NCI-H1436 treated with DMSO at 0.1 percent for 48 hours (cell line): ENCODE data around the gene LGR6.

ENCODE experiments used
- DNase-seq: peaks from one replicate; lab custom pipeline; 2025; lab: John Stamatoyannopoulos, UW

The LGR6 gene

DNA sequence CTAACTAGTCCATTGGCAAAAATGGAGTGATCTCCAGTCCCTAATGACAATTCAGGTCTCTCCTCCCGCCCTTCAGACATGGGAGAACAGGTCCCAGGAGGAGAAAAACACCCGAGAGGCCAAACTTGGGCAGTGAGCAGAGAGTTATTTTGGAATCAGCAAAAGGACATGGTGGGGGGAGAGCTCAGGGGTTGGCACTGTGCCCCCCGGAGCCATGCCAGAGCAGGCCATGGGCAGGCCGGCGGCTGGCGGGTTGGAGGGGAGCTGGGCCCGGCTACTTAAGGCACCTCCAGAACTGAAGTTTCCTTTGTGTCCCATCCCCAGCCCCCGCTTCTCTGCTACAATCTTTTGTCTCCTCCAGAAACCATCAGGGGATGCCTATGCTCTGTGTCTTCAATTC lies 7.1 kb downstream of the LGR6 start:
- DNase-seq = no peak

DNA sequence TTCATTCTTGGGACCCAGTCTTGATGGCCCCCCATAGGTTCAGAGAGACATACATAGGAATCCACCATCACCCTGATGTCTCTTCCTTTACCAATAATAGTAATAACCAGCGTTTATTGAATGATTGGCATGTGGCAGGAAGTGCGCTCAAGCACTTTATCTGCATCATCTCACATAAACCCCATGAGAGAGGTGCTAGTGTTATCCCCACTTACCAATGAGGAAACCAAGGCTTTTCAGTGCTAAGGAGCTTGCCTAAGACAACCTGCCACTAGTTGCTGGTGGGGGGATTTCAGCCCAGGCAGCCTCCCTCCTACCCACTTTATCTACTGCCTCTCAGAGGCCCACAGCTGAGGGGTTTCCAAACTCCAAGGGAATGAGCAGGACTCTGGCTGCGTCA lies 7.7 kb downstream of the LGR6 start:
- no peak for DNase-seq

DNA sequence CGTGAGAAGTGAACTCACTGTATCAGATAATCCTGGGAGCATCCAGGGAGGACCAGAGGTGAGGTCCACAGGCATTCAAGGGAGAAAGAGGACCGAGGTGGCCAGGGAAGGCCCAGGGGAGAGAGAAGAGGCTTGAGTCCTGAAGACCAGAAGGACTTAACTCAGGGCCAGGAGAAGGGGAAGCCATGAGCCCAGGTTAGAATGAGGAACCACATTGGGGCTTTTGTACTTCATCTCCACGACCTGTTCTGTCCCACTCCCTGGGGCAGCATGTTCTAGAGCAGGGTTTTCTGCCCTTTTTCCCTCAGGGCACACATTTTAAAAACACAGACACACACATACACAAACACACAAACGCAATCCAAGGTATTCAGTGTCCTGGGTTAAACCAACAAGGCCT lies 8.4 kb downstream of the LGR6 start:
- DNase-seq = no peak

DNA sequence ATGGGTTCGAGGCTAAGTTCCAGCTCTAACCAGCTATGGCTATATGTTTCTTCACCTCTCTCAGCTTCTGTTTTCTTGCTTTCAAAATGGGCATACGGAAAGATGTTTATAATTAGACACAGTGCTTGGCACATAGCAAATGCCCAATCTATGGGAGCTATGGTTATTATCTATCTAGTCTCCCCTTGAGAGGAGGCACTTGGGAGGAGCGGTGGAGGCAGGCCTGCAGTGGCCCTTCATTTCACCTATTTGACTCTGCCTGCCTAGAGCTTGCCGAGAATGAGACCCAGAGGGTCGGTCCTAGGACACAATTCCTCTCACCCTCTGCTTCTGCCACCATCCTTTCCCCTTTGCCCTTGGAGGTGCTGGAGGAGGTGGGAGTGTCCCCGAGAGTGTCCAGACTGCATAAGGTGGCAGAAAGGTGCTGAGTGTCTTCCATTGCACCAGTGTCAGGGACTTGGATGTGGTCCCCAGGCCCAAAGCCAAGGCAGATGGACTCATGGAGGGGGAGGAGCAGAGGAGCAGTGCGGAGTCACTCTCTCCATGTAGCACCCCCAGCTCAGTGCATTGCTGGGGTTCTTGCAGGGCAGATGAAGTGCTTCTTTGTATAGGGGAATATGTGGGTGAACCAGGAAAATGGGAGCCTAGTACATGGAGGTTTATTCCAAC lies 9.0 kb downstream of the LGR6 start:
- no peak for DNase-seq

DNA sequence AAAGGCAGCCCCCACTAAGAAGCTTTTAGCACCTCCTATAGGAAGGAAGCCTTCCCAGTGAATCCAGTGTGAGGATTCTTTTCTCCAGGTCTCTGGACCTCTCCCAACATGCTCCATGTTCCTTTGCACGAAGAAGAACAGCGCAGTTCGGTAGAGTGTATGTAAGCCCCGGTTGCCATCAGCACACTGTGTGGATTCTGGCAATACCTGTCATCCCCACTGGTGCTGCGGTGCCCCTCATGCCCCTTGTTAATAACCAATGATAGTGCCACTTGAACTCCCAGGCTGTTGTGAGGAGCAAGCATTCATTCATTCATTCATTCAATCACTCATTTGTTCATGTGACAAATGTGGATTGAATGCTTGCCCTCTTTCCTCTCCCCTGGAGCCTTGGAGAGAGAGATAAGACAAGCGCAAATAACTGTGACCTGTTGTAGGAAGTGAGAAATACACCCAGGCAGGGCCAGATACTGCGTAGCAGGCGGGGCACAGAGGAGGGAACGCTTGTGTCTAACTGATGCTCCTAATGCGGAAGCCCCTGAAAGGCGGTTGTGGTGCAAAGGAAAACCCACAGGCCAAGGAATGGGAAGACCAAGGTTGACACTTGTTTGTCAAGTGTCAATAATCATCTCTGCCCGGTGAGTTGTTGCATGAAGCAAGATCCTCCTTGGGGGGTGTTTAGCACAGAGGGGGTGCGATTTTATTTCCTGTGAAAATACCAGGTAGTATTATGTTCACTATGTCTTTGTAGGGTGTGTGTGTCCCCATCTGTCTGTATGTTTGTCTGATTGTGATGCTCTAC lies 9.8 kb downstream of the LGR6 start:
- no peak for DNase-seq

DNA sequence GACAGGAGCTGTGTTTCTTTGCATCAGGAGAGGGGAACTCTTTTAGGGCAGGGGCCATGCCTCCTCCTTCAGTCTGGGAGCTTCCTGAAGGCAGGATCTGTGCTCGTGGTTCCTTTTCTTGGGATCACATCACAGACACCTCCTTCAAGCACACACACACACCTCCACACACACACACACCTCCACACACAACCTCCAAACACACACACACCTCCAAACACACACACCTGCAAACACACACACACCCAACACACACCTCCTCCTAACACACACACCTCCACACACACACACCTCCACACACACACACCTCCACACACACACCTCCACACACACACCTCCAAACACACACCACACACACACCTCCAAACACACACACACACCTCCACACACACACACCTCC lies 10.5 kb downstream of the LGR6 start:
- DNase-seq = no peak

DNA sequence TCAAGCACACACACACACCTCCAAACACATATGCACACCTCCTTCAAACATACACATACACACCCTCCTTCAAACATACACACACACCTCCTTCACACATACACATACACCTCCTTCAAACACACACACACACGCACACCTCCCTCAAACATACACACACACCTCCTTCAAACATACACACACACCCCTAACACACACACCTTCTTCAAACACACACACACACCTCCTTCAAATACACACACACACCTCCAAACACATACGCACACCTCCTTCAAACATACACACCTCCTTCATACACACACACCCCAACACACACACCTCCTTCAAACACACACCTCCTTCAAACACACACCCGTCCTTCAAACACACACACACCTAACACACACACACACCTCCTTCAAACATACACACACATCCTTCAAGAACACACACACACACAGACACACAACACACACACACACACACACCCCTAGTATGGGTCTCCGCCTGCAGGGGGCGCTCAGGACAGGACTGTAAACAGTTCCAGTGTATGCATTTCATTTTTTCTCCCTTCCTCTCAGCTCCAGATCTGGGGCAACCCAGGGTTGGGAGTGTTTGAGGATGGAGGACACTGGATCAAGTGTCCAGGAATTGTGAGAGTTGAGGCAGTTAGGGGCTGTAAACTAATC lies 12.1 kb downstream of the LGR6 start:
- DNase-seq = no peak

DNA sequence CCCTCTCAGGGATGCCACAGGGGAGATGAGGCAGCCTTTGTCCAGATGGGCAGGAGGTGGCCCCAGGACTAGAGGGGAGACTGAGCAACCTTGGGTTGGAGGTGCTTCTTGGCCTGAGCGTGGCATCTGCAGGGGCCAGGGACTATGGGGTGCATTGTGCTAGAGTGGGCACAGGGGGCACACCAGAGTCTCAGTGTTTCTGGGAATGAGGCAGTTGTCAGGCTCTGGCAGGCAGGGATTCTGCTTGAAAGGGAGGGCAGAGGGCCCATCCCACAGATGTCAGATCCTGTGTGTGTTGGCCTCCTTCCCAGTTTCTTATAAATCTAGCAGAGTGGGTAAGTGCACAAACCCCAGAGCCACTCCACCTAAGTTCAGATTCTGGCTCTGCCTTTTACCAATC lies 13.7 kb downstream of the LGR6 start:
- DNase-seq = no peak

DNA sequence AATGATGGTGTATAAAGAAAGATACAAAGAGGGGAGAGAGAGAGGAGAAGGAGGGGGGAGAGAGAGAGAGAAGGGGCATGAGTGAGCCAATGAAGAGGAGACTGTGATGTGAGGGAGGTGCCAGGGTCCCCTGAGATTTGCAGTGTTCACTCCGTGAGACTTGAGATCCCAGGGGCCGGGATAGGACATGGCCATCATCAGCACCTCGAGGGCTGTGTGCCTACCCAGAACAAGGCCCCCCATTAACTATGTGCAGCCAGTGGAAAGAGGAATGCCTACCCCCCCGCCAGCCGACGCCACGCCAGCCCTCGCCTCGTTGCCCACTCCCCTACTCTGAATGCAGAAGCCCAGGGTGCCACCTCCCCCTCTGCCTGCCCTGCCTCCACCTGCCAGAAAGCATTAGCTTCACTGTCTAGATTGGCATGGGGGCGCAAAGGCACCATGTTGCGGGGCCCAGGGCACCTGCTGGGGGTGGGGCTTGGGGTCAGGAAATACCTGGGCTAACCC lies 14.8 kb downstream of the LGR6 start:
- DNase-seq = no peak

DNA sequence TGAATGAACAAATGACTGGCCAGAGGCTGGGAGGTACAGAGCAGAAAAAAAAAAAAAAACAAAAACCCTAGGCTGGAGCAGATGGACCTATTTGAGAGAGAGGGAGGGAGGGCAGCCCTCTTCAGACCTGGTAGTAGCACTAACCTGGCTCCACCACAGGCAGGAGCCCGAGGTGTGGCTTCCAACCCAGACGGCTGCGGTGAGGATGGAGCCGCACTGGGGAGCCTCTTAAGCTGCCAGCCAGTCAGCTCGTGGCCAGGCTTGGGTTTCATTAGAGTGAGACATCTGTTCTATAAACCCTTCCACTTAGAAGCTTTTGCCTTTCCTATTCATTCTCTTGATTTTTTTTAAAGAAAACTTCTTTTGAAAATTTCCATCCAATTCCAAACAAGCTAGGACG lies 16.8 kb downstream of the LGR6 start:
- DNase-seq = no peak

DNA sequence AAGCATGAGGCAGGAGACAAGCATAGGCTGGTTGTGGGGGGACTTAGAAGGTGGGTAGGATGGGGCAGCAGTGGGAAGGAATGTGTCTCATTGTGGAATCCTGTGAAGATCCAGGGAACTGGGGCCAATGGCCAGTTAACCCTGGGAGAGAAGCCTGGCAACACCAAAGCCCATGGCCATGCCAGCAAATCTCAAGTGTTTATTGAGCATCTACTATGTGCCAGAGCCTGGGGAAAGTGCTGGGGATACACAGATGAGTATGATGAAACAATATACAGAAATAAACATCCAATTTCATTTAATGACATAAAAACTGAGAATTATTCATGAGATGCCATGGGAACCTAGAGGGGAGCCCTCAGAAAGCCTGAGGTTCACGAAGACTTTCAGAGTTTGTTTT lies 17.4 kb downstream of the LGR6 start:
- no peak for DNase-seq

DNA sequence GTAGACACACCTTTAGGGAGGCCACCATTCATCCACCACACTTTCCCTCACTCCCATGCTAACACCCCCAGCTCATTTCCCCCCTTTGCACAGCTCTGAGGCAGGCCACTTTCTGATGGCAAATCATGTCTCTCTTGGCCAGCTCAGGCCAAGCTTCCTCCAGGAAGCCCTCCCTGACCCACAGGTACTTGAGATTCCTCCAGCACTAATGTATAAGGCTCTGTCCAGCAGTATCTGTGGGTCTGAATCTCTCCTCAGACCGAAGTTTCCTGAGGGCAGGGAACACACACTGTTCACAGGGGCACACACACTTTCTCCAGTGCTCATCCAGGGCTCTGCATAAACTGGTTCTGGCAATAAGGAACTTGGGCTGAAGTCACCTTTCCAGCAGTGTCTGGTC lies 19.2 kb downstream of the LGR6 start:
- DNase-seq = no peak

DNA sequence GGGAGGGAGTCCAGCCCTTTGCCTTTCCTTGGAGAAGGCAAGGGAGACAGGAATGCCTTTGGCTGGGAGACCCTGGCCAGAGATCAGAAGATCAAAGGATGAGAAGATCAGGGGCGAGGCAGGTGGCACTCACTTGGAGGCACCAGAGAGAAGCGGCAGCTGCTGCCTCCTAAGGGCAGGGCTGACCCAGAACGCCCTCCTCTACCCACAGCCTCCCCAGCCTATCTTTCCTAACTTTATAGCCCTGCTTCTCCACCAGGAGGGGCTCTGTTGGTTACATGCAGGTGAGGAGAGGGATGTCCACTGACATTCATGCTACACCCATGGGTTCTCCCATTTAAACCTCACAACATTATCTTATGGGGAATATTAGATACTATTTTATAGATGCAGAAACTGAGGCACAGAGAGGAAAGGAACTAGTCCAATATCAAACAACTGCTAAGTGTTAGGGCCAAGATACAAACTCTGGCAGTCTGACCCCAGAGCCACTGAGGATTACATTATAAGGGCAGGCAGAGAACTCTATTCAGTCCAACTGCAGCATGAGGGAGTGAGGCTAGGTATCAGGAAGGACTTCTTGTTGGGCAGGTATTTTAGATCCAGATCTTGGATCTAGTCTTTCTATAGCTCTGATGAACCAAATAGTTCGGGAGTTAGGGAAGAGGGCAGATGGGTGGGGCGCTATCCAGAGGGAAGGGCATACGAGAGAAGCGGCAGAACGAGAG lies 19.9 kb downstream of the LGR6 start:
- peak; percentile 55 for DNase-seq

DNA sequence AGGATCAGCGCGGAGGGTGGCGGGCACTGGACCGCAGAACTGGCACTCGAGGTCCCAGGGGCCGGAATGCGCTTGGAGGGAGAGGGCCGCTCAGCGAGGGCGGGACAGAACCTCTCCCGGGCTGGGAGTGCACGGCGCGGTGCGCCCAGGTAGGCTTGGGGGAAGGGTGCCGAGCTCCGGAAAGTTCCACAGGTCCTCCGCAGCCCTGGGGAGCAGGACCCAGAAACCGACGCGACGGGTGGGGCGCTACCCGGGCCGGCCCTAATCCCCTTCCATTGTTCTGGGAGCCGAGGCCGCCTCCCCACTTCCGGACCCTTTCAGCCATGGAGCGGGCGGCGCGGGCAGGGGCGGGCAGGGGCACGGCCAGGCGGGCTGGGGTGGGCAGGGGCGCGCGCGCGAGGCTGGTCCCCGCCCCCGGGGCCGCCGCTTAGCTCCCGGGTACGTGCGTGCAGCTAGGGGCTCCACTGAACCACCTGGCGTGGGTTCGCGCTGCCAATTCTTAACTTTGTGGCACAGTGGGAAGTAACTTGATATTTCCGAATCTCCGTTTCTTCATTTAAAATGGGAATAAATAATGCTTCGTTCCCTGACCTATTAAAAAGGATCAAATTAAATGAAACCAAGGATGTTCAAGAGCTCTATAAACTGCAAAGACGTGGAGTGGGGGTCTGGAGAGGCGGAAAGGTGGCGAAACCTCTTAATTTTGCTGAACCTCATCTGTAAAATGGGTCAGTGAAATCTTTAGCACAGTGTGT lies 20.7 kb downstream of the LGR6 start:
- no peak for DNase-seq

DNA sequence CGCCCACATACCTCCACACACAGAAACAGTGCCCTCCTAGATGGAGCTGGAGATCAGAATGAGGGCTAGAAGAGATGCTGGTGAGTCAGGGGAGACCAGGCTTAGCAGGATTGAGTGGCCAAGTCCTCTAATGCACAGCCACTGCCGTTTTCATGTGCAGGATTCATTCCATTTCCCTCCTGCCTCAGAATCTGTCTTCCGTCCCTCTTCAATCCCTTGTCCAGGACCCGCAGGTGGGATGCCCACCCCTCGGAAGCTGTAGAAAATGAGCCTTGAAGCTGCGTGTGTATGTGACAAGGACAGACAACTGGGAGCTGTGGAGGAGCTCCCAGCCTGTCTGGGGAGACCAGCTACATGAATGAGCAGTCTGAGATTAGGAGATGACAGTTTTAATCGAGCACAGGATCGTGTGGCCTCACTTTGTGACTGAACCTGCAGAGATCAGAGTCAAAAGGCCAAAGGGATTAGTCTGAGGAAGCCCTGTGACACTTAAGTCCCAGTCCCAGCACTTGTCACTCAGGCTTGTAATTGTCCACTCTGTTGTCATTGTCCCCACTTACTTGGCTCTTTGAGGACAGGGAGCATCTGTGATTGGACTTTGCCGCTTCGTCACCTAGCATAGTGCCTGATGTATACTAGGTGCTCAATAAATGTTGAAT lies 22.0 kb downstream of the LGR6 start:
- no peak for DNase-seq

DNA sequence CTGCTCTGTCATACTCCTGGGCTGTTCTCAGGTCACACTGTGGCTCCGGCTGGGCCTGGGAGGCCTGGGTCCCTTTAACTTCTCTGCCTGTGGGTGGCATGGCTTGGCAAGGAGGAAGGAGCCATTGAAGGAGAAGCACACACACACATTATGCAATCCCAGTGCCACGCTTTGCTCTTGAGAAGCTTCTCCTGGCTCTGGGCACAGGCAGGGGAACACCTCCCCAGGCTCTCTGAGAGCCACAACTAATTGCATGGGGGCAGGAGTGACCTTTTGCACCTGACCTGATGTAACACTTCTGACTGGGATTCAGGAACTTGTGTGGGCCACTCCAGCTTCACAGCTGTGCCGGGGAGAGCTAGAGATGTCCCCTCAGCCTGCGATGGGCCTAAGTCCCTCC lies 23.1 kb downstream of the LGR6 start:
- no peak for DNase-seq

DNA sequence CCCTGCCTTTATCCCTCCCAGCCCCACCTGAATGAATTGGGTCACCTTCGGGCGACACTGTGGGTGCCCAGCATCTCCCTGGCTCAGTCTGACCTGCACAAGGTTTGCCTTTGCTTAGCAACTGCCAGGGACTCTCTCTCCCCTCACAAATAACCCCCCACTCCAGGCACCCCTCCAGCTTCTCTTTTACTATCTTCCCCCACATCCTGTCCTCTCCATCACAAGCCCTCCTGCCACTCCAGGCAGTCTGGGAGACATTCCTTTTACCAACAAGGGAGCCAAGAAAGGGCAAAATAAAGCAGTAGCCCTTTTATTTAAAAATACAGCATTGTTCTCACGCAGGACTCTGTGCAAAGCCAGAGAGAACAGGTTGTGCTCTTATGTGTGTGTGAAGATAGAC lies 23.9 kb downstream of the LGR6 start:
- no peak for DNase-seq

DNA sequence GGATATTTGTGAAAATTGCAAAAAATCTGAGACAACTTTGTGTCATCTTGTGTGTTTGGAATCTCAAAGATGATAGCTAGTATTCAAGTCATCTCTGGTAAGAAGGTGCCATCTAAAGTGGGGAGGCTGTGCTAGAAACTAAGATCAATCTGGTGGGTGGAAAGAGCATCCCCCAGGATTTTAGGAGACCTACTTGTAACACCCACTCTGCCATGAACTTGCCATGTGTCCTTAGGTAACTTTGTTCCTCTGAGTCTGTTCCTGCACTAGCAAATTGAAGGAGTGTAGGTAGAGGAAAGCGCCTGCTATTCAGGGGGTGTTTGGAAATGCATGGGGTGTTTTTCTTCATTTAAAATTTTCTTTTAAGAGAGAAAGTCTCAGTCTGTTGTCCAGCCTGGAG lies 24.4 kb downstream of the LGR6 start:
- DNase-seq = no peak

DNA sequence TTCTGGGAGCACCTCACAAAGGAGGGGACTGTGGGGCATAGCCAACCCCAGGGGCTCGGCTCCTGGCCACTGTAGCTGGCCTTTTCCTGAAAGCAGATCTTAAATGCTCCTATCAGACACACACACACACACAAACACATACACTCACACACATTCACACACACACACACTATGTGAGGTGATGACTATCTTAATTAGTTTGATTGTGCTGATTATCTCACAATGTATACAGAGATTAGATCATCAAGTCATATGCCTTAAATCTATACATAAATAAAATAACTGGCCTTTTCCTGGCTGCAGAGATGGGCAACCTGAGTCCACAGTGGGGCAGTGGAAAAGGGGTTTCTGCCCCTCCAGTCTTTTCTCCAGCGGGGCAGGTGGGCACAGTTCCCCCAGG lies 27.1 kb downstream of the LGR6 start:
- no peak for DNase-seq

DNA sequence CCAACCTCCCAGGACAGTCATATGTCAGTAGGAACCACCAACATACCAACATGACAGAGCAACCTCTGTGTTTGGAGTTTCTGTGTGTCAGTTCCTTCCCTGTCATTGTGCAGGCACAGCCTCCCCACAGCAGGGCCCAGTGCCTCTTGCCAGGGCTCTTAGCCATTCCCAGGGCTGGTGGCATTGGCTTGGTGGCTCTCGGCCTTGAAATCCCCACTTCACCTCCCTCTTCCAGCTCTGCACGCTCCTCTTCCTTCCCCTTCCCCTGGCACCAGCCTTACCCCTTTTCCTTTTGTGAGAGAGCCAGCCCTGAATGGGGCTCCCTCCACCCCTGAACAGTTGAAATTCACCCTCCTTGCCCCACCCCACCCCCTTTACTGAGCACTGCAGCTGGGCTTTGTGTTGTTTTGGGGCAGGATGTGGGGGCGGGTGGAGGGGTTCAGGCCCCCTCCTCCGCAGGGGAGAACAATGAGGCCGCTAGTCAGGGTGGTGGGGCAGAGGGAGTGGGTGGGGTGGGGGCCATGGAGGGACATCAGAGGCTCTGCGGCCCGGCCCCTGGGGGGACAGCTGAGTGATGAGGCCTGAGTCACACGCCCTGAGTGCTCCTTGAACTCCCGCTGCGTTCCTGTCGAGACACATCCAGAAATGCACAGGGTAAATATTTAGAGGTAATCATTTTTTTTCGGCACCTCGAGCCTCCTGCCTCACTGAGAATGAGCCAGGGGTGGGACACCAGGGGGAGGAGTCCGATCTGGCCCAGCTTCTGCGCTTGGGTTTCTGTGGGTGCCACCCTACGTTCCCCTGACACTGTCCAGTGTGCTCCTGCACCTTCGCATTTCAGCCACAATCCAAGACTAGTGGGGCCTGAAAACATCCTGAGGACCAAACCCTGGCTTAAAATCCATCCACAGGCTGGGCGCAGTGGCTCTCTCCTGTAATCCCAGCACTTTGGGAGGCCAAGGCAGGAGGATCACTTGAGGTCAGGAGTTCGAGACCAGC lies 28.6 kb downstream of the LGR6 start:
- DNase-seq = no peak
